Upper lobe of left lung (tissue), 6 donors: ENCODE results near the gene SLC6A3. TPM values are rescaled to one million over a fixed set of nuclear protein-coding genes. Genes with fewer than 3 reads are reported as not detected.
"Not testable (repeated sequence)": the region's sequence is repeated elsewhere in the genome, so short reads cannot be mapped to it uniquely, and the experiment has no call there.

Experiments used
- ATAC-seq, 2 donors: fragments of 200-7000 bp; cut with Tn5 transposase; one replicate each; pipeline ENCODE4 v1.9.1; 2022; ENCODE audit warnings: mild to moderate bottlenecking in 2 of 2, moderate library complexity in 2 of 2; ENCODE audit not compliant: low FRiP score in 2 of 2
- DNase-seq, 2 donors: peaks; one replicate each; pipeline ENCODE4 v3.0.0-alpha.2; 2019 to 2020
- H3K27ac ChIP-seq, 4 donors: fragments of 200-600 bp; sonication (generic); one replicate each; pipeline ENCODE4 v1.5.1; 2016 to 2019
- H3K27me3 ChIP-seq, 4 donors: fragments of 200-600 bp; sonication (generic); one replicate each; pipeline ENCODE4 v1.5.1; 2017 to 2019
- H3K36me3 ChIP-seq, 4 donors: fragments of 200-600 bp; sonication (generic); one replicate each; pipeline ENCODE4 v1.5.1; 2016 to 2019
- H3K4me1 ChIP-seq, 4 donors: fragments of 200-600 bp; sonication (generic); one replicate each; pipeline ENCODE4 v1.5.1; 2018 to 2019
- H3K4me3 ChIP-seq, 4 donors: fragments of 200-600 bp; sonication (generic); one replicate each; pipeline ENCODE4 v1.5.1; 2017 to 2019; ENCODE audit warnings: mild to moderate bottlenecking in 2 of 4, moderate library complexity in 1 of 4
- H3K9me3 ChIP-seq, 4 donors: fragments of 200-600 bp; sonication (generic); one replicate each; pipeline ENCODE4 v1.5.1; 2018 to 2019
- EP300 ChIP-seq, 4 donors: sonication (generic); formaldehyde crosslinking; IDR thresholded peaks; one replicate each; pipeline ENCODE4 v1.5.1; 2017; ENCODE audit warnings: antibody characterized with exemption in 4 of 4, control low read depth in 2 of 4
- POLR2A ChIP-seq, 4 donors: fragments of 450-650 bp; IDR thresholded peaks; one replicate each; pipeline ENCODE4 v1.5.1; 2016 to 2017; ENCODE audit warnings: antibody characterized with exemption in 4 of 4, mild to moderate bottlenecking in 2 of 4
- POLR2AphosphoS5 ChIP-seq, 2 donors: sonication (generic); formaldehyde crosslinking; IDR thresholded peaks; one replicate each; pipeline ENCODE4 v1.5.1; 2017; ENCODE audit warnings: antibody characterized with exemption in 2 of 2
- WGBS, 2 donors: methylation state at CpG; one replicate each; pipeline ENCODE4 v1.1.5; 2017 to 2018; 5-methylcytosine and 5-hydroxymethylcytosine counted together
- total RNA-seq, 6 donors: library from RNA; depleted of rRNA in 4 of 6; stranded (reverse); fragments of >200 nt in 4 of 6; gene quantifications; one replicate each; pipeline versions ENCODE4 v1.1.0 to v1.2.1, GENCODE V29; 2016 to 2021
- TF ChIP-seq, protein P1 (sequence below), 6 experiments: fragments of 450-650 bp in 4 of 6; fragments of 200-600 bp in 2 of 6; sonication (generic) in 2 of 6; IDR thresholded peaks; one replicate each; pipeline ENCODE4 v1.5.1; 2016 to 2019; ENCODE audit warnings: antibody characterized with exemption in 6 of 6
- donor health status: DM: no; HTN: no; CAD: no; lungs with moderate emphysema.
- donor health status: DM: no; HTN: yes; CAD: no; lungs with severe emphysema.

SLC6A3 gene
- total RNA-seq, 6 donors from 2014 or later, result 0.15 to 1.2 (median 0.36) TPM; not detected in 2

DNA sequence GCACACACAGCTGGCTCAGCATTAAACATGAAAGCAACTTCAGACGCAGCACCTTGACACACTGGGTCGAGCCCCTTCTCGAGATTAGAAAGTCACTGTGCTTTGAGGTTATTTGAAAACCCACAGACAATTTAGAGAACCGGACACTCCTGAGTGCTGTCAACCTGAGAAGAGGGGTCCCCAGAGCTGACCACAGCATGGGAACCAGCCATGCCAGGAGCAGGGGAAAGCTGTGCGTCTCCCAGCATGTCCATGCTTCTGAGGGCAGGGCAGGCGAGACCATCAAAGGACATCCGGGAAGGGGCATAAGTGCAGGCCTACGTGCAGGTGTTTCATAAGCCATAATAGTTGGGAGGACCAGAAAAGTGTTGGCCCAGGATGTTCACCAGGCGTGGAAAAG is 20.5 kb downstream of the SLC6A3 start:
- Histone ChIP-seq H3K4me3 (no peak overlapping the region), H3K36me3 (no peaks in the 10 kb centered on the region), H3K9me3 (peaks cover 10 to 33% (median 28%) of the 10 kb centered on the region in 4 donors), H3K27me3 (no peaks in the 10 kb centered on the region), H3K27ac (no peak overlapping the region), H3K4me1 (no peaks in the 10 kb centered on the region)
- ATAC-seq, result no peak
- WGBS, 2 donors, result 84 to 93% methylated on average over 7 to 9 of the region's 9 CpGs
- no peak for DNase-seq
- TF ChIP-seq, protein P1, sequence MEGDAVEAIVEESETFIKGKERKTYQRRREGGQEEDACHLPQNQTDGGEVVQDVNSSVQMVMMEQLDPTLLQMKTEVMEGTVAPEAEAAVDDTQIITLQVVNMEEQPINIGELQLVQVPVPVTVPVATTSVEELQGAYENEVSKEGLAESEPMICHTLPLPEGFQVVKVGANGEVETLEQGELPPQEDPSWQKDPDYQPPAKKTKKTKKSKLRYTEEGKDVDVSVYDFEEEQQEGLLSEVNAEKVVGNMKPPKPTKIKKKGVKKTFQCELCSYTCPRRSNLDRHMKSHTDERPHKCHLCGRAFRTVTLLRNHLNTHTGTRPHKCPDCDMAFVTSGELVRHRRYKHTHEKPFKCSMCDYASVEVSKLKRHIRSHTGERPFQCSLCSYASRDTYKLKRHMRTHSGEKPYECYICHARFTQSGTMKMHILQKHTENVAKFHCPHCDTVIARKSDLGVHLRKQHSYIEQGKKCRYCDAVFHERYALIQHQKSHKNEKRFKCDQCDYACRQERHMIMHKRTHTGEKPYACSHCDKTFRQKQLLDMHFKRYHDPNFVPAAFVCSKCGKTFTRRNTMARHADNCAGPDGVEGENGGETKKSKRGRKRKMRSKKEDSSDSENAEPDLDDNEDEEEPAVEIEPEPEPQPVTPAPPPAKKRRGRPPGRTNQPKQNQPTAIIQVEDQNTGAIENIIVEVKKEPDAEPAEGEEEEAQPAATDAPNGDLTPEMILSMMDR (IDR thresholded peaks at IDR 0.05), result no peak
- TF ChIP-seq EP300 (IDR thresholded peaks at IDR 0.05) (no peak), POLR2AphosphoS5 (IDR thresholded peaks at IDR 0.05) (no peak), POLR2A (IDR thresholded peaks at IDR 0.05) (no peak)

DNA sequence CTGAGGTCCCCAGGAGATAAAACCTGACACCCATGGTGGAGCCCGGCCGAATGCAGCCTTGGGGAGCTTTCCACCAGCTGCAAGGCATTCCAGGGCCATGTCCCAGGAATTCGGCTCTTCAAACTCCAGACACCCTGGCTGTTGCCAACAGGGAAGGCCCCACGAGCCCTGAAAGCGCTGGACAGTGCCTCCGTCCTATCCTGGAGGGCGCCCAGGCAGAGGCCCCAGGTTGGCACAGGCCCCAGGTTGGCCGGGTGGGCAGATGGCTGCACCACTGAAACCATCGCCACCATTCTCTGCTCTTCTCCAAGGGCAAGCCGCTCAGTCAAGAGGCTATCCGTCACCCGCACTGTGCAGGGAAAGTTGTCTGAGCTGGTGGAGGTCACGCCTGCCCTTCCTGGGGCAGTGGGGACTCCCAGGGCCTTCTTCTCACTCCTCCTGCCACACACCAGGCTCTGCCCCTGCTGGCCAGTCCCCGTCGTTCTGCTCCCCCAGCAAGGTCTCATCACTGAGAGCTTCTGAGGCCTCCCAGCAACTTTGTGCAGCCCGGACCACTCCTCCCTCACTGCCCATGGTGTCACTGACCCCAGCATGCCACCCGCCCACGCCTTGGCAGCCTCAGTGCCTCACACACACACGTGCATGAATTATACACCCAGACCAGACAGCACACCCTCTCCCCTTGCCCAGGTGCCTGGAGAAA is 21.2 kb downstream of the SLC6A3 start:
- no peak for ATAC-seq
- TF ChIP-seq EP300 (IDR thresholded peaks at IDR 0.05), result no peak
- TF ChIP-seq POLR2AphosphoS5 (IDR thresholded peaks at IDR 0.05), result no peak
- DNase-seq, result no peak
- Histone ChIP-seq H3K4me1 (no peaks in the 10 kb centered on the region), H3K4me3 (no peak overlapping the region), H3K27ac (no peak overlapping the region), H3K9me3 (peaks cover 10 to 28% (median 23%) of the 10 kb centered on the region in 4 donors), H3K36me3 (no peaks in the 10 kb centered on the region), H3K27me3 (no peaks in the 10 kb centered on the region)
- WGBS, 2 donors, result 64 to 84% methylated on average over 8 to 19 of the region's 19 CpGs

DNA sequence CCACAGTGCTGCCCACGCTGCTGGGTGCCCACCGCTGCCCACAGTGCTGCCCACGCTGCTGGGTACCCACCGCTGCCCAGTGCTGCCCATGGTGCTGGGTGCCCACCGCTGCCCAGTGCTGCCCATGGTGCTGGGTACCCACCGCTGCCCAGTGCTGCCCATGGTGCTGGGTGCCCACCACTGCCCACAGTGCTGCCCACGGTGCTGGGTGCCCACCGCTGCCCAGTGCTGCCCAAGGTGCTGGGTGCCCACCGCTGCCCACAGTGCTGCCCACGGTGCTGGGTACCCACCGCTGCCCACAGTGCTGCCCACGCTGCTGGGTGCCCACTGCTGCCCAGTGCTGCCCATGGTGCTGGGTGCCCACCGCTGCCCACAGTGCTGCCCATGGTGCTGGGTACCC is 22.7 kb downstream of the SLC6A3 start:
- H3K27ac ChIP-seq, ATAC-seq, H3K36me3 ChIP-seq, H3K27me3 ChIP-seq, DNase-seq, H3K4me3 ChIP-seq, H3K4me1 ChIP-seq: not testable (repeated sequence)
- peaks cover under 1 to 12% (median 8%) of the 10 kb centered on the region in 4 donors for H3K9me3 ChIP-seq
- WGBS, 2 donors, result 89% methylated on average over 3 of the region's 13 CpGs; no CpG with 5 or more reads in 1 of the 2 donors

DNA sequence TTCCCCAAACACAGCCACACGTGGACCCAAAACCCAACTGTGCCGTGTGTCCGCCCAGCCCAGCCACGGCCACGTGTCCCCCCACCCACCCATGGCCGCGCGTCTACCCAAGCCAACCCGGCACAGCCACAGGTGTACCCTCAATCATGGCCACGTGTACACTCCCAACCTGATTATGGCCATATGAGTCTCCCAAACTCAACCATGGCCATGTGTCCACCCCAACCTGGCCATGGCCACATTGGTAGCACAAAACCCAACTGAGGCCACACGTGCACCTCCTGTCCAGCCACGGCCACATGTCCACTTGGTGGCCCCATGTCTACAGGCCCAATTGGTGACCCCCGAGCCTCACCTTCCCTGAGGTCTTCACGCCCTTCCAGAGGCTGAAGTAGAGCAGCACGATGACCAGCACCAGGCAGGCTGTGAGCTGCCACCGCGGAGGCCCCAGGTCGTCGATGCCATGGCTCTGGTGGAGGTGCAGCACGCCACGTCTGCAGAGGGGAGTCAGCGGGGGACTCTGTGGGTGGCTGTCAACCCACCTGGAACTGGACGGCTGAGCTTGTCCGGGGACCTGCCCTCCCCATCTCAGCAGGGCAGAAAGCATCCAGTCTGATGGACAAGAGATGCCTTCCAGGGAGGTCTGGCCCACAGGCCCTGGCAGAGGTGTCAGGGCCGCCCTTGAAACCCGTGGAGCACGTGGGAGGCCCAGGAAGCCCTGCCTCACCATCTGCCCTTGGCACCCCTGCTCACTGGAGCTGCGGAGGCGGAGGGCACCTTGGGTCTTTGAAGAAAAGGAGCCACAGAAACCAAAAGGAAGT is 23.5 kb downstream of the SLC6A3 start:
- no peaks in the 10 kb centered on the region for H3K4me1 ChIP-seq
- 93 to 94% methylated on average over 17 to 23 of the region's 29 CpGs for WGBS, 2 donors
- H3K27me3 ChIP-seq, result no peaks in the 10 kb centered on the region
- ATAC-seq (no peak), DNase-seq (no peak)
- no peak overlapping the region for H3K27ac ChIP-seq
- H3K4me3 ChIP-seq, result no peak overlapping the region
- no peaks in the 10 kb centered on the region for H3K36me3 ChIP-seq
- TF ChIP-seq POLR2A (IDR thresholded peaks at IDR 0.05), result no peak
- TF ChIP-seq POLR2AphosphoS5 (IDR thresholded peaks at IDR 0.05), result no peak
- TF ChIP-seq EP300 (IDR thresholded peaks at IDR 0.05), result no peak
- TF ChIP-seq, protein P1 (IDR thresholded peaks at IDR 0.05), result no peak
- peaks cover 0 to 4% (median 3%) of the 10 kb centered on the region in 4 donors for H3K9me3 ChIP-seq

DNA sequence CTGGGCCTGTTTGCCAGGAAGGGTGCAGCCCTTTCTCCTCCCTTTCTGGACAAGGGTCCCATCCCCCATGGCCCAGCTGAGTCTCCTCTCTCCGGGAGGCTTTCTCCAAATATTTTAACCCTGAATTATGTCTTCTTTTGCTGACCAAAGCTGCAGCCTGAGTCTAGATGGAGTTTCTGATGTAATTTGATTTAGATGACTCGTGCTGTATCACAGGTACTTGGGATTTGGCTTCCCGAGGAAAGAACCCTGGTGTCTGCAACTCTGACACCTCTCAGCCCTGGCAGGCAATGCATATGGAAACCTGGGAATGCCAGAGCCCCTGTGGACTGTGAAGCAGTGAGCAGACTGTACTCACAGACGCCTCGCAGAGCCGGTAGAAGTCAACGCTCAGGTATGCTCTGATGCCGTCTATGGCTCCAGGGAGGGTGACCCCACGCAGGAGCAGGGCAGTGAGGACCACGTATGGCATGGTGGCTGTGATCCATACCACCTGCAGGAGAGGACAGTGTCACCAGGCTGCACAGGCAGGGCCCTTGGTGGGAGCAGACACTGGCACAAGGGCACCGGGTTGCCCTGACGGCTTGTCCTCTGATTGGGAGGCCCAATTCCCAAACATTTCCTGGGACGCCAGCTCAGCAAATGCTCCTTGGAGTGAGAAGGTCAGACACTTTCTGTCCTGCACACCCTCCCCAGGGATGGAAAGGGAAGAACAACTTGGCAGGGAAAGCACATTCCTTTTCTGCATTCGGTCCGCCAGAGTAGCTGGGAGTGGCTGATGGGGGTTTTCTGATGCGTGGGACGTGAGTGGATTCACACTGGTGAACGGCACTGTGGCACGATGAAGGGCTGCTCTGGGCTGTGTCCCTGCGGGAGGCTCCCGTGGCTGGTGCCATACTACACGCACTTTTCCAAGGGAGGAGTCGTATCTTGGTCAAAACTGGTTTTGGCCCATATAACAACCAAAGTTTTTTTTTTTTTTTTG is 24.7 kb downstream of the SLC6A3 start:
- ATAC-seq (peak in 1 of 2 donors; percentile 9), DNase-seq (no peak)
- H3K36me3 ChIP-seq, result no peaks in the 10 kb centered on the region
- H3K27ac ChIP-seq, result no peak overlapping the region
- no peak for TF ChIP-seq POLR2A (IDR thresholded peaks at IDR 0.05)
- TF ChIP-seq, protein P1 (IDR thresholded peaks at IDR 0.05), result no peak
- no peak for TF ChIP-seq EP300 (IDR thresholded peaks at IDR 0.05)
- TF ChIP-seq POLR2AphosphoS5 (IDR thresholded peaks at IDR 0.05), result no peak
- WGBS, 2 donors, result 75% methylated on average over 9 to 23 of the region's 23 CpGs
- H3K4me1 ChIP-seq, result no peaks in the 10 kb centered on the region
- no peak overlapping the region for H3K4me3 ChIP-seq
- H3K27me3 ChIP-seq, result no peaks in the 10 kb centered on the region
- H3K9me3 ChIP-seq, result no peaks in the 10 kb centered on the region
